T47D (cell line): Measurements from ENCODE around the gene COL1A2.

Experiments used
- DNase-seq, 2 experiments: peaks; one replicate each; pipeline versions ENCODE4 v3.0.0 to v3.0.0-alpha.2; 2011 to 2012; ENCODE audit warnings: low read depth in 1 of 2, low spot score in 1 of 2
- JUND ChIP-seq: IDR thresholded peaks from 2 replicates; pipeline ENCODE4 v1.6.1; 2012; ENCODE audit warnings: low read depth
- in situ Hi-C: cut with HindIII; loops from 2 replicates; pipeline ENCODE4 v1.10.0; 2016; ENCODE audit warnings: low sequenced_read_pairs, low pct_unique_long_range_greater_than_20kb

The COL1A2 gene

DNA sequence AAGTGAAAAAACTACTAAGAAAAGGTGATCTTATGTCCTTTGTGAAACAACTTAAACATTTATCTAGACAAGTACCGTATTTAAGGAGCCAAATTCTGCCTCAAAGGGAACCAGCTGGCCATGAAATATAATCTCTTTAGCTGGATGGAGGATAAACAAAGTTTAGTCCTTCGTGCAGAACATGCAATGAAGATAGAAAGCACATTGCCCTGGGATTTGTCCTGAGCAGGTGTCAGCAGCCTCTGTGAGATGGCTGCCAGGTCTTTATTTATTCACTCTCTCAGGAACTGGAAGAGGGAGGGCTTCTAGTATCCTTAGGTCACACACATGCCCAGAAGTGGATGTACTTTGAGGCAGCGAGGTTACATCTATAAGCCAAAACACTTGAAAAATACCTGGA, 57.5 kb downstream of the COL1A2 start:
- TF ChIP-seq JUND = no peak
- in situ Hi-C loops = no loop called here
- peak in 1 of 2 experiments; percentile 20 for DNase-seq

GRCh38 chr7:94453898-94454297, 59.2 kb downstream of the COL1A2 start:
- TF ChIP-seq JUND = no peak
- no peak for DNase-seq
- in situ Hi-C loops = no loop called here

DNA sequence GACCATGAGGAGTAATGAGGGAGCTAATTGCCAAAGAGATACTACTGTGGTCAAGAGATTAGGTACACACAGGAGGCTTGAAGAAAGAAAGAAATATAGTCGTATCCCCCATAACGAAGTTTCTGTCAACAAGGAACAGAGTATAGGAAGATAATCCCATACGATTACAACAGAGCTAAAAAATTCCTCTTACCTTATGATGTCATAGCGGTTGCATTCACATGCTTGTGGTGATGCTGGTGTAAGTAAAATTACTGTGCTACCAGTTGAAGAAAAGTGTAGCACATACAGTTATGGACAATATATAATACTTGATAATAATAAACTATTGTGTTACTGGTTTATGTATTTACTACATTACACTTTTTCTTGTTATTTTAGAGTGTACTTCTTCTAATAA, 63.3 kb downstream of the COL1A2 start:
- DNase-seq = no peak
- in situ Hi-C loops = no loop called here
- TF ChIP-seq JUND = no peak

- no peak for DNase-seq
- no peak for TF ChIP-seq JUND
- in situ Hi-C loops = no loop called here
These were observed 71.8 kb downstream of the COL1A2 start for GRCh38 chr7:94466516-94466915.

DNA sequence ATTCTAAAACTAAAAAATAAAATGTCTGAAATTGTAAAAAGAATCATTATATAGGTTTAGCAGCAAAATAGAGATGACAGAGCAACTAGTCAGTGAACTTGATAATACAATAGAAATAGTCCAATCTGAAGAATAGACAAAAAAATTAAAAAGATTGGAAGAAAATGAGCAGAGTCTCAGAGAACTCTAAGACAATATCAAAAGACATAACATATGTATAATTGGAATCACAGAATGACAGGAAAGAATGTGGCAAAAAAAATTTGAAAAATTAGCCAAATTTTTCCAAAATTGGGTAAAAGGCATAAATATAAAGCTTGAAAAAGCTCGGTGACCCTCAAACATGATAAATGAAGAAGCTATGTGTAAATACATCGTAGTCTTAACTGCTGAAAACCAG, 76.9 kb downstream of the COL1A2 start:
- in situ Hi-C loops = no loop called here
- TF ChIP-seq JUND = no peak
- no peak for DNase-seq

- DNase-seq = no peak
- in situ Hi-C loops = no loop called here
- no peak for TF ChIP-seq JUND
These were observed 77.9 kb downstream of the COL1A2 start for GRCh38 chr7:94472608-94473007.

GRCh38 chr7:94476251-94476840, 81.7 kb downstream of the COL1A2 start:
- DNase-seq = no peak
- TF ChIP-seq JUND = no peak
- in situ Hi-C loops = no loop called here

DNA sequence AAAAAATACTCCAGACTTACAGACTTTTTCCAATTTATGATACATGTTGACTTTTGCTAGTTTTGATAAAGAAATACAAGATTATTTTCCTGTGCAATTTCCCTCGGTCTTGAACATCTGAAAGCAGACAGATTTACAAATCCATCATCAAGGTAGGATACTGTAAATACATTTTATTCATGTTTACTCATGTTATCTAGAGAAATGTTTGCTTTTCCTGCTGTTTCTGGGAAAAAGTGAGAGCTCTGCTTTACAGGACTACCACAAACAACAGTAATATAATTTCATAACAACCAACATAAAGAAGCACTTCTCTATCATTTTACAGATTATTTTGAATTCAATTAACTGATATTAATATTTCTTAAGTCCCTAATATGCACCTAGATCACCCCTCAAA, 83.2 kb downstream of the COL1A2 start:
- DNase-seq = no peak
- TF ChIP-seq JUND = no peak
- in situ Hi-C loops = no loop called here

DNA sequence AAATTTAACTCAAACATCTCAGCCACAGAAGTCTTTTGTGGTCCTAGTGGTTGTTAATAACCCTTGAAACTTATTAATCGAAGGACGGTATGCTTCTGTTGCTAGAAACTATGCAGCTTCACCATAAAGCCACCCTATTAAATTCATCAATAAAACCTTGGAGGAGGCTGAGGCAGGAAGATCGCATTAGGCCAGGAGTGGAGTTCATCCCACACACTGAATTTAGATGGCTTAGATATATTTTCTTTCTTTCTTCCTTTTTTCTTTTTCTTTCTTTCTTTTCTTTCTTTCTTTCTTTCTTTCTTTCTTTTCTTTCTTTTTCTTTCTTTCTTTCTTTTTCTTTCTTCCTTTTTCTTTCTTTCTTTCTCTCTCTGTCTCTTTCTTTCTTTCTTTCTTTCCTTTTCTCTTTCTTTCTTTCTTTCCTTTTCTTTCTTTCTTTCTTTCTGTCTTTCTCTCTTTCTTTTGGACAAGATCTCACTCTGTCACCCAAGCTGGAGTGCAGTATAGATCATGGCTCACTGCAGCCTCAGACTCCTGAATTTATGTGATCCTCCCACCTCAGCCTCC, 84.0 kb downstream of the COL1A2 start:
- in situ Hi-C loops = no loop called here

More for the DNA sequence above, 84.0 kb downstream of the COL1A2 start:
- no peak for TF ChIP-seq JUND
- no peak for DNase-seq
